Endothelial cell of umbilical vein (primary cell): ENCODE data around the gene NCK2. TPM values are rescaled to one million over a fixed set of nuclear protein-coding genes. Genes with fewer than 3 reads are reported as not detected.

Experiments
- BruUV-seq: library from RNA; stranded (reverse); fragments of 400-500 nt; replicated peaks from 2 replicates; lab custom pipeline; 2021; lab: Mats Ljungman, UMichigan
- CTCF ChIA-PET: fragments of 300-600, 350-600 bp; sonication (Branson Sonifier 250); formaldehyde crosslinking; loops from one replicate; lab custom pipeline; 2021; ENCODE audit warnings: antibody characterized with exemption, inconsistent platforms; lab: Charles Lee
- POLR2A ChIA-PET: fragments of 300-600, 350-600 bp; sonication (Branson Sonifier 250); formaldehyde crosslinking; loops from one replicate; lab custom pipeline; 2021; ENCODE audit warnings: antibody characterized with exemption, inconsistent platforms; lab: Charles Lee
- DNase-seq: peaks from one replicate; pipeline ENCODE4 v3.0.0-alpha.2; 2011; ENCODE audit warnings: low read depth, low spot score
- FAIRE-seq: peaks from 2 replicates; lab custom pipeline; 2011; peaks lifted over from hg19 to GRCh38; lab: Jason Lieb, UNC
- H2AFZ ChIP-seq: 2 replicates; pipeline ENCODE4 v1.6.0; 2012; ENCODE audit warnings: low read depth, low read length, control low read depth, inconsistent platforms
- H3K27ac ChIP-seq: 2 replicates; pipeline ENCODE4 v1.5.1; 2011; ENCODE audit warnings: low read depth, mild to moderate bottlenecking, control low read depth, low read length, moderate library complexity; ENCODE audit not compliant: insufficient read depth
- H3K27me3 ChIP-seq, 2 experiments: 2 replicates each; pipeline versions ENCODE4 v1.6.0 to v1.6.1; 2011; ENCODE audit warnings: low read length in 2 of 2, mixed read lengths in 1 of 2; ENCODE audit not compliant: control insufficient read depth in 2 of 2, insufficient read depth in 2 of 2
- H3K36me3 ChIP-seq, 2 experiments: 2 replicates in 1 of 2; 3 replicates in 1 of 2; pipeline ENCODE4 v1.5.1; 2011; ENCODE audit warnings: low read length in 2 of 2, mild to moderate bottlenecking in 1 of 2, moderate library complexity in 1 of 2; ENCODE audit not compliant: control insufficient read depth in 2 of 2, insufficient read depth in 2 of 2; ENCODE audit errors: extremely low read depth in 1 of 2
- H3K4me1 ChIP-seq: 3 replicates; pipeline ENCODE4 v1.5.1; 2011; ENCODE audit warnings: mild to moderate bottlenecking, low read length; ENCODE audit not compliant: control insufficient read depth, insufficient read depth; ENCODE audit errors: extremely low read depth
- H3K4me2 ChIP-seq: 2 replicates; pipeline ENCODE4 v1.6.1; 2011; ENCODE audit warnings: low read length, control low read depth, mixed read lengths; ENCODE audit not compliant: insufficient read depth
- H3K4me3 ChIP-seq, 3 experiments: fragments of 200-600 bp in 1 of 3; sonication (generic), shearing (Covaris generic) in 1 of 3; replicated peaks in 1 of 3; 2 replicates each; pipeline ENCODE4 v1.5.1; 2011 to 2016; ENCODE audit warnings: control low read depth in 3 of 3, low read length in 3 of 3, mild to moderate bottlenecking in 2 of 3, inconsistent platforms in 1 of 3, low read depth in 1 of 3, moderate library complexity in 1 of 3; ENCODE audit not compliant: insufficient read depth in 1 of 3
- H3K79me2 ChIP-seq: 2 replicates; pipeline ENCODE4 v1.6.0; 2012; ENCODE audit warnings: low read length, inconsistent platforms; ENCODE audit not compliant: control insufficient read depth, insufficient read depth
- H3K9ac ChIP-seq: replicated peaks from 2 replicates; pipeline ENCODE3; 2011; ENCODE audit warnings: low read length, control low read depth; ENCODE audit not compliant: insufficient read depth; ENCODE audit errors: extremely low read depth
- H3K9me1 ChIP-seq: replicated peaks from 3 replicates; pipeline ENCODE4 v1.6.0; 2011; ENCODE audit warnings: mild to moderate bottlenecking, low read length; ENCODE audit not compliant: control insufficient read depth, insufficient read depth; ENCODE audit errors: extremely low read depth
- H3K9me3 ChIP-seq: replicated peaks from 2 replicates; pipeline ENCODE4 v1.5.1; 2012; ENCODE audit warnings: low read length, inconsistent platforms; ENCODE audit not compliant: control insufficient read depth, insufficient read depth
- H4K20me1 ChIP-seq: replicated peaks from 2 replicates; pipeline ENCODE3; 2011; ENCODE audit warnings: mild to moderate bottlenecking, low read length; ENCODE audit not compliant: control insufficient read depth, insufficient read depth; ENCODE audit errors: extremely low read depth
- EZH2 ChIP-seq: IDR thresholded peaks from 2 replicates; pipeline ENCODE4 v1.6.1; 2012; ENCODE audit warnings: borderline replicate concordance, low read depth, mild to moderate bottlenecking, moderate library complexity, low read length, inconsistent platforms; ENCODE audit not compliant: severe bottlenecking
- FOS ChIP-seq: IDR thresholded peaks from 2 replicates; pipeline ENCODE4 v1.6.1; 2011; ENCODE audit warnings: mild to moderate bottlenecking, low read length, moderate library complexity, borderline replicate concordance; ENCODE audit not compliant: insufficient read depth
- GATA2 ChIP-seq: IDR thresholded peaks from 2 replicates; pipeline ENCODE4 v1.7.0; 2011; ENCODE audit warnings: low read depth, mild to moderate bottlenecking, moderate library complexity, mixed read lengths, low read length; ENCODE audit not compliant: insufficient read length, insufficient read depth
- JUN ChIP-seq: IDR thresholded peaks from 2 replicates; pipeline ENCODE4 v1.6.1; 2011; ENCODE audit warnings: borderline replicate concordance, low read depth; ENCODE audit not compliant: insufficient read length, insufficient read depth
- MYC ChIP-seq: IDR thresholded peaks from one replicate; pipeline ENCODE4 v1.6.1; 2011; ENCODE audit warnings: mild to moderate bottlenecking, low read depth, low read length
- POLR2A ChIP-seq: IDR thresholded peaks from 2 replicates; pipeline ENCODE4 v1.6.1; 2012; ENCODE audit warnings: low read depth, mild to moderate bottlenecking, control low read depth, low read length
- POLR2AphosphoS5 ChIP-seq: IDR thresholded peaks from 2 replicates; pipeline ENCODE4 v1.6.1; 2012; ENCODE audit warnings: low read depth, mild to moderate bottlenecking, control low read depth, low read length, moderate library complexity; ENCODE audit not compliant: insufficient read depth
- dilution Hi-C: fragments of 300-500 bp; cut with MboI; formaldehyde crosslinking; loops from one replicate; pipeline ENCODE4 v1.15.0; 2019; ENCODE audit warnings: low sequenced_read_pairs; ENCODE audit not compliant: extremely low pct_ligation_motif_present
- intact Hi-C: fragments of 100-400 bp; cut with micrococcal nuclease; formaldehyde crosslinking; loops from one replicate; pipeline ENCODE4 v1.10.0; 2022
- polyA plus RNA-seq, 4 experiments: library from polyadenylated mRNA; depleted of rRNA in 3 of 4; stranded (reverse) in 3 of 4; unstranded in 1 of 4; fragments of >200 nt; gene quantifications; 2 replicates each; pipeline versions ENCODE4 v1.2.1 to v1.2.3, GENCODE V29; 2011 to 2012; ENCODE audit warnings: missing spikeins in 1 of 4
- total RNA-seq: library from RNA; stranded (reverse); gene quantifications from 2 replicates; pipeline ENCODE4 v1.2.3, GENCODE V29; 2021
- TF ChIP-seq, protein P1 (sequence below), 2 donors: IDR thresholded peaks; 1 replicate in 1 of 2; 2 replicates in 1 of 2; pipeline ENCODE4 v1.5.1; 2011; ENCODE audit warnings: low read length in 2 of 2, mild to moderate bottlenecking in 2 of 2, moderate library complexity in 2 of 2, control low read depth in 1 of 2, inconsistent platforms in 1 of 2, low read depth in 1 of 2; ENCODE audit not compliant: insufficient read depth in 1 of 2; ENCODE audit errors: extremely low read depth in 1 of 2
- TF ChIP-seq, protein P2 (sequence below): IDR thresholded peaks from 2 replicates; pipeline ENCODE4 v1.6.1; 2011; ENCODE audit not compliant: insufficient read depth, insufficient read length

NCK2 gene
- total and polyA plus RNA-seq, 2 donors (not counting 3 experiments of a cell fraction or from before 2014, with no cell fraction given): 23.8 to 39.1 TPM

DNA sequence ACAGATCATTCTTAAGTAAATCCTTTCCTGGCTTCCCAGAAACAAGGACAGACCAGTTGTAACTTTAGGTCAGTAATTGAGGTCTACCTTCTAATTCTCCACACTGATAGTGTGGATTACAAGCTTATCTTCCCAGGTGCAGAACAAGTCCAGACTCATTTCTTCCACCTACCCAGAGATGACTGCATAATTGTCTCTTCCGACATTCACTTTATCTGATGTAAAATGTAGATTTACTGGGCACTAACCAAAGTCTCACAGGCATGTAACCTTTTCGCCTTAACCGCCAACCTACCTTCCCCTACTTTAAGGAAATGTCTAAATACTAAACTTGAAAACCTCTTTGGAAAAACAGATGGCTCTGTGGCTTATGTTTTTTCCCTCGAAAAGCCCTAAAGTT, 96.2 kb downstream of the NCK2 start:
- Histone ChIP-seq H3K9ac (no peak overlapping the region), H3K9me1 (no peaks in the 10 kb centered on the region), H3K4me3 (no peak overlapping the region), H3K4me2 (no peak overlapping the region), H3K4me1 (no peaks in the 10 kb centered on the region), H3K36me3 (no peaks in the 10 kb centered on the region), H3K27me3 (no peaks in the 10 kb centered on the region), H3K79me2 (peaks cover 13% of the 10 kb centered on the region), H2AFZ (no peak overlapping the region), H3K27ac (no peak overlapping the region), H3K9me3 (no peaks in the 10 kb centered on the region), H4K20me1 (peaks cover 3% of the 10 kb centered on the region)
- dilution Hi-C loops (no loop called here), intact Hi-C loops (no loop called here)
- CTCF ChIA-PET: no interaction called here
- no peak for DNase-seq
- POLR2A ChIA-PET: no interaction called here
- no peak for FAIRE-seq
- BruUV-seq: no TSS peak
- no peak for TF ChIP-seq FOS
- no peak for TF ChIP-seq POLR2A
- TF ChIP-seq GATA2: no peak
- no peak for TF ChIP-seq JUN

DNA sequence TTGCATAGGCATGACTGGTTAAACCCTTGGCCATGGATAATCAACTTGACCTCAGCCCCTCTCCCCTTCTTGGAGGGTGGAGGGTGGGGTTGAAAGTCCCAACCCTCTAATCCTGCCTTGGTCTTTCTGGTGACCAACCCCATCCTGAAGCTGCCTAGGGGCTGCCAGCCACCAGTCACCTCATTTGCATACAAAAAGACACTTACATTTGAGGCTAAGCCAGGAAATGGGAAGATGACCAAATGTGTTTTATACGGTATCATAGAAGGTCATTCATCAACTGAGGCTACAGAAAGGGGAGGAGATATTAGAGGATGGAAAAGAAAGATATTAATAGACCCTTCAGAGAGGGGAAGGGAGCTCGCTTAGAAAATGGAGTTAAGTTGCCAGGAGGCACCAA, 96.8 kb downstream of the NCK2 start:
- H3K27ac ChIP-seq: no peak overlapping the region
- H3K4me1 ChIP-seq: no peaks in the 10 kb centered on the region
- TF ChIP-seq JUN: no peak
- TF ChIP-seq, protein P1, sequence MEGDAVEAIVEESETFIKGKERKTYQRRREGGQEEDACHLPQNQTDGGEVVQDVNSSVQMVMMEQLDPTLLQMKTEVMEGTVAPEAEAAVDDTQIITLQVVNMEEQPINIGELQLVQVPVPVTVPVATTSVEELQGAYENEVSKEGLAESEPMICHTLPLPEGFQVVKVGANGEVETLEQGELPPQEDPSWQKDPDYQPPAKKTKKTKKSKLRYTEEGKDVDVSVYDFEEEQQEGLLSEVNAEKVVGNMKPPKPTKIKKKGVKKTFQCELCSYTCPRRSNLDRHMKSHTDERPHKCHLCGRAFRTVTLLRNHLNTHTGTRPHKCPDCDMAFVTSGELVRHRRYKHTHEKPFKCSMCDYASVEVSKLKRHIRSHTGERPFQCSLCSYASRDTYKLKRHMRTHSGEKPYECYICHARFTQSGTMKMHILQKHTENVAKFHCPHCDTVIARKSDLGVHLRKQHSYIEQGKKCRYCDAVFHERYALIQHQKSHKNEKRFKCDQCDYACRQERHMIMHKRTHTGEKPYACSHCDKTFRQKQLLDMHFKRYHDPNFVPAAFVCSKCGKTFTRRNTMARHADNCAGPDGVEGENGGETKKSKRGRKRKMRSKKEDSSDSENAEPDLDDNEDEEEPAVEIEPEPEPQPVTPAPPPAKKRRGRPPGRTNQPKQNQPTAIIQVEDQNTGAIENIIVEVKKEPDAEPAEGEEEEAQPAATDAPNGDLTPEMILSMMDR (IDR thresholded peaks at IDR 0.05; ENCODE audit: extremely low read depth in 1 of 2, insufficient read depth in 1 of 2, low read depth in 1 of 2, low read length in 2 of 2): no peak
- TF ChIP-seq EZH2: no peak
- TF ChIP-seq POLR2AphosphoS5: no peak
- TF ChIP-seq POLR2A: no peak
- no peak for TF ChIP-seq FOS
- TF ChIP-seq MYC: no peak
- no peak for TF ChIP-seq GATA2
- TF ChIP-seq, protein P2, sequence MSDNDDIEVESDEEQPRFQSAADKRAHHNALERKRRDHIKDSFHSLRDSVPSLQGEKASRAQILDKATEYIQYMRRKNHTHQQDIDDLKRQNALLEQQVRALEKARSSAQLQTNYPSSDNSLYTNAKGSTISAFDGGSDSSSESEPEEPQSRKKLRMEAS: no peak
- intact Hi-C loops: no loop called here
- ChIA-PET POLR2A (no interaction called here), CTCF (no interaction called here)
- dilution Hi-C loops: no loop called here
- no peak overlapping the region for H3K9ac ChIP-seq
- no peak overlapping the region for H3K4me2 ChIP-seq
- H3K79me2 ChIP-seq: peaks cover 7% of the 10 kb centered on the region
- H4K20me1 ChIP-seq: no peaks in the 10 kb centered on the region
- no peaks in the 10 kb centered on the region for H3K9me1 ChIP-seq
- no peak overlapping the region for H3K4me3 ChIP-seq
- no peak overlapping the region for H2AFZ ChIP-seq
- no peaks in the 10 kb centered on the region for H3K9me3 ChIP-seq
- no peak for FAIRE-seq
- no peaks in the 10 kb centered on the region for H3K36me3 ChIP-seq
- H3K27me3 ChIP-seq: no peaks in the 10 kb centered on the region
- DNase-seq: no peak
- no TSS peak for BruUV-seq
